ENCODE results near the gene PRSS33.

DNA sequence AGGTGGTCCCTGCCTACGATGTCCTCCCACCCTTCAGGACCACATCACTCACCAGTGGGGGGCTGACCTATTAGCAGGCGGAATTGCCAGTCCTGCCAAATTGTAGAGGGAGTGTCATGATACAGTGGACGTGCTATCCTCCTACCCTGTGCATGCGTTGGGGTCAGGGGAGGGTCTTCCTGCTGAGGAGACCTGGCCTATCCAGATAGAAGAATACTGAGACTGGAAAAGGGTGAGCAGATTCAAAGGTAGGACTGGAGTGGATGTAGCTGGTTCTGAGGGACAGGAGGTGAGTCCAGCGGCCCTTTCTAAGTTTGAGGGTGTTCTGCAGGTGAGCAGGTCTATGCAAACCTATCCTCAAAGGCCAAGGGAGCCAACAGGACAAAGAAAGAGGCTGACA, 18.9 kb upstream of the PRSS33 start:
- TF ChIP-seq GATA2 (IDR thresholded peaks at IDR 0.05; ENCODE audit: low read depth, low read length) (no peak), GATA3 (IDR thresholded peaks at IDR 0.05; ENCODE audit: low read depth, low read length) (no peak)

Measured in SH-SY5Y (cell line).